DMS 273 treated with DMSO at 0.1 percent for 48 hours (cell line): ENCODE data around the gene SLC5A12.

Source experiments
- DNase-seq: peaks from one replicate; lab custom pipeline; 2025; lab: John Stamatoyannopoulos, UW

Gene SLC5A12

DNA sequence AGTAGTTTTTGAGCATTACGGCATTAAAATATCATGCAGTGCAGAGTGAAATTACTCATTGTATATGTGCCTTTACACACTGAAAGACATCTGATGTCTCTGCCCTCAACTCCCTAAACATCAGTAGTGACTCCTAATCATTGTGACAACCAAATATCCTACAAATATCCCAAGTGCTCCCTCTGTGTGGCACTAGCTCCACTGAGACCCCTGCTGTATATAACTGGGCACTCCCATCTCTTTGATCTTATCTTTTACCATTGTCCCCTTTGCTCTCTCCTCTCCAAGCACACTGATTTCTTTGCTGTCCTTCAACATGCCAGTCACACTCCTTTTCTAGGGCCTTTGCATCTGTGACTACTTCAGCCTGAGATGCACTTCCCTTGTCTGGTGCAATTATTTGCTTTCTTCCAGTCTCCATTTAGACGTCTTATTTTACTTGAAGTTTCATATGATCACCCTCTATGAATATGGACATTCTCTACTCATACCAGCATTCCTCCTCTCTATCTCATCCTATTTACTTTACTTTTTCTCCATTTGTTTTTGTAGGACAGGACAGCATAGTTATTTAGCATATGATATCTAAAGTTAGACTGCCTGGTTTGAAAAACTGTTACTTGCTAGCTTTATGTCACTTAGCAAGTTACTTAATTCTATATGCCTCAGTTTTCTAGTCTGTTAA is 2.4 kb downstream of the SLC5A12 start:
- DNase-seq, result no peak

DNA sequence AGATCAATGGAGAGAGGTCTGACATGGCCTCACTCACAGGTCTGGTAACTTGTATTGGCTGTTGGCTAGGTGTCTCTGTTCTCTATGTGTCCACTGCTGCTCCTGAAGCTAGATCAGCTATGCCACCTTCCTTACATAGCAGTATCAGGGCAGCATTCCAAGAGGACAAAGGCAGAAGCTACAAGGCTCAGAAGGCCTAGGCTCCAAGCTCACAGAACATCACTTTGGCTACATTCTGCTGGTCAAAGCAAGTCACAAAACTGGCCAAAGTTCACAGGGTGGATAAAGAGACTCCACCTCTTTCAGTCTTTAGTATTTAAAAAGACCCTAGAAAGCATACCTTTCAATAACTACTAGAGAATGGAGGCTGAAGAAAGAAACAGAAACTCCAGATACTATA is 4.1 kb downstream of the SLC5A12 start:
- no peak for DNase-seq

GRCh38 chr11:26715133-26715532 is 6.7 kb downstream of the SLC5A12 start:
- DNase-seq, result no peak

DNA sequence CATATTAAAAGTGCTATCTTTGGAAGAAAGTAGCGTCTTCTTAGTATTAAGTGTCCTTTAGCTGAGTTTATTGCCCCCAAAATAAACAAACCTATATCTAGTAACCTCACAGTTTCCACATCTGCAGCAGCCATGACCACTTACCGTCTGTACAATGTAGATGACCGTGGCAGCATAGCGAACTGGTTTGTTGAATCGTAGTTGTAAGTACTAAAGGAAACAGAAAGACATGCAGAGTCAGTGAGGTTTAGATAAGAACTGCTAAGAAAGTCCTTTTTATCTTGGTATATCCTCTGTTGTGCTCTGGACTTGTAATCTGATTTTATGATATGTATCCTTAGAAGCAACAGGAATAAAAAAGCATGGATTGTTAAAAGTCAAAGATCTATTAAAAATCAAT is 9.4 kb downstream of the SLC5A12 start:
- DNase-seq, result no peak

GRCh38 chr11:26710489-26710888 is 11.4 kb downstream of the SLC5A12 start:
- DNase-seq, result no peak

DNA sequence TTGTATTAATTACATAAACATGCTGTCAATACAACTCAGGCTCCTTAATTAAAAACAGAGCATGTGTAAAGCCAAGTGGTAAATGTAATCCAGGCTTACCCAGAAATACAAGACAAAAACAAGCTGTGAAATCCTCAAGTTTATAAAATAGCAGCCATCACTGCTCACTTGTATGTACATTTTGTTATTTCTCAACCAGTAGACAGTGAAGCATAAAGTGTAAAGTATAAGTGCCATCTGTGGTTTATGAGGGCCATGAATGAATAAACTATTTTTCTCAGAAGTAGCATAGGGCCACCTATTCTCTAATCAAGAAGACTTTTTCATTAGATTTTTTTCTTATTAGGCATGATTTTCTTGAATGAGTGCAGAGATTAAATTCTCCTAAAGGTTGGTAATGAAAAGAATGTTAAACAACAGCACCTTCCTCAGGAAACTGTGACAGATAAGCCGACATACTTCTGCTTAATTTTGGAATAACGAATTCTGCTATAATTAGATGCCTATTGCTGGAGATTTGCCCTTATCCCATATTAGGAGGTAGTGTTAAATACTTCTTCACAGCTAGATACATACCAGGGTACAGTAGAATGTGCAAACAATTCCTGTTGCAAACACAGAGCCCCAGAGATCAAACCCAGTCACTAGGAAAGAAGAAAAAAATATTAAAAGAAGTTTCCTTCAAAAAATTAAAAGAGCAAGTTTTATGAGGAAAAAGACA is 13.0 kb downstream of the SLC5A12 start:
- DNase-seq, result no peak

GRCh38 chr11:26706181-26706580 is 15.7 kb downstream of the SLC5A12 start:
- no peak for DNase-seq

DNA sequence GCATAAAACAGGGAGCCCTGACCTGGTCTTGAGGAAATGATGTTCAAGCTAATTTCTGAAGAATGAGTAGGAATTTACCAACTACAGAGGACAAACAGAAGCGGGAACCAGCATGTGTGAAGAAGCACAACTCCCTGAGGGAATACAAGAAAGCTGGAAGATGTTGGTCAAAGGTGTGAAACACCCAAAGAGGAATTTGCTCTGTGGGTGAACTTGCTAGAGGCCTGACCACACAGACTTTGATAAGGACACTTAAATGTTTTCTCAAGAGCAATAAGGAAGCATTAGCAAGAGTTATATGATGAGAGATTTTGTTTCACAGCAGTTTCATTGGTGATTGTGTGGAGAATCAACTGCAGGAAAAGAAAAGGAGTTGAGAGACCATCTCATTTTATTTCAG is 17.6 kb downstream of the SLC5A12 start:
- DNase-seq, result no peak

DNA sequence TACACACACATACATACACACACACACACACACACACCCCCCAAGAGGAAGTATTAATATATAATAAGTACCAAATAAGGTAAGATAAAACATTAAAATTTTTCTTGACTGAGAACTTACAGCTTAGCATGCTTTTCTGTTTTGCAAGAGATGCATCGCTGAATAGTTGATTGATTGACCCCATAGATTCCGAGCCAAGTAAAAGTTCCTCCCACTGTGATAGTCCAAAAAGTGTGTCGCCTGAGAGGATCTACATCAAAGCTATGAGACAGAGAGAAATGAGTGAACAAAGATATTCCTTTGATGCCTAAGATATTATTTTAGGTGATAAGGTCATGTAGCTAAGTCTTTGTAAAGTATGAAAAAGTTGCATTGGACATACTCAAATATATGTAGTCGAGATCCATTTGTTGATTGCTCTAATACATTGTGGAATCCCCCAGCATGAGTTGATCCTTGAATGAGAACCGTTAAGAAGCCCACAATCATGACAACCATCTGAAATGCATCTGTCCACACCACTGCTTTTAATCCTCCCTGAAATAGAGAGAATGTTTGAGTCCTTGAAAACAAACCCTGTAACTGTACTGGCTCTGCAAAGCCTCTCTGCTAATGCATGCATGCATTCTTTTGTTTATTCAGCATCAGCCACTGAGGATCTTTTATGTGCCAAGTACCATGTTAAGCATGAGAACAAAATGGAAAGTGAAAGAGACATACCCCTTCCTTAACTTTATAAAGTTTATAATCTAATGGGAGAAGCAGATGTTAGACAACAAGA is 18.3 kb downstream of the SLC5A12 start:
- DNase-seq, result no peak

- DNase-seq, result no peak
Measured at GRCh38 chr11:26702406-26702805, 19.5 kb downstream of the SLC5A12 start.

DNA sequence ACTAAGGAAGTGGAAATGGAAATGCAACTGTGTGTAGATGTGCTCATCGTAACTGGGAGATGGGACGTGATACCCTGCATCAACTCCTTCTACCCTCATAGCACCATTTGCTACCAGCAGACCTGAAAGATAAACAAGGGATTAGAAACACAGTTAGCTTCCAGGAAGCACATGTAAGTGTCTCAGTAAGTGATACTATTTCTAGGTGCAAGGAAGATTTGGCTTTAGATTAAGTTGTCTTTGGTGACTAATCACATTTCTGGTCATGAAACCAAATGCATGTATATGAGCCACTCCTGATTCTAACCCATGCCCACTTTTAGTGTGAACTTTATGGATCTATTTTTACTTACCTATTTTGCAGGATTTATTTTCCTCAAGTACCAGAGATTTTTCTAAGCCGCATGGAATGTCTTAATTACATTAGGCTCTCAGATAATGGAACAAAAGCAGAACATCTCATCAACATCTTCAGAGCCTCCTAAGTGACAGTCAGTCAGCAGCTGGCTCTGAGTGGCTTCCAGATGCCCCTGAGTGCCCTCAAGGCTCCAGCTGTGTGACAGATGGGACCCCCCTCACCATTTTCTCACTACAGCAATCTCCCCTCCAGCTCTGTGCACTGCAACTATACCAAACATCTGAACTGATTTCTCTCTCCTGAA is 21.2 kb downstream of the SLC5A12 start:
- no peak for DNase-seq

- DNase-seq, result no peak
Measured at GRCh38 chr11:26698224-26698623, 23.6 kb downstream of the SLC5A12 start.

DNA sequence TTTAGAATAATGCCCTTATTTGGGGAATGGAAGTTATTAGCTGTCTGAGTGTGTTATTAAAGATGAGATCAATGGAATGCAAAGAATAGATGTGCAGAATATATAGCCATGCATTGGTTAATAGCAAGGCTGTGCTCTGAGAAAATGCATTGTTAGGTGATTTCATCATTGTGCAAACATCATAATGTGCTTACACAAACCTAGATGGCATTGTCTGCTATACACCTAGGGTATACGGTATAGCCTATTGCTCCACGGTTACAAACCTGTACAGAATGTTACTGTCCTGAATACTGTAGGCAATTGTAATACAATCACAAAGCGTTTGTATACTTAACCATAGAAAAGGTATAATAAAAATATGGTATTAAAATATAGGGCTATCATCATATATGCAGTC is 25.5 kb downstream of the SLC5A12 start:
- no peak for DNase-seq

DNA sequence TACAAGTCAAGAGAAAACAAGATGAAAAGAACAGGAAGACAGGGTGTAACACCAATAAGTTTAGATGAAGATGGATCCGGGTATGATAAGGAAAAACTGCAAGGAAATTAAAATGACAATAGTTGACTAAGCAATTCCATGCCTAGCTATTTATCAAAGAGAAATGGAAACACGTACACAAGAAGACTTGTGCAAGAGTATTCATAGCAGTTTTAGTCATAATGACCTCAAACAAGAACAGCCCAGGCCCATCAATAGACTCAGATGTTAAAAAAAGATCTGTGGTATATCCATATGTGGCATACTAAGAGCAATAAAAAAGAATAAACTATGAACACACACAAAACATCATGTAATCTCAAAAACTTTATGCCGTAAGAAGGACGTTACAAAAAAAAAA is 33.2 kb downstream of the SLC5A12 start:
- no peak for DNase-seq

DNA sequence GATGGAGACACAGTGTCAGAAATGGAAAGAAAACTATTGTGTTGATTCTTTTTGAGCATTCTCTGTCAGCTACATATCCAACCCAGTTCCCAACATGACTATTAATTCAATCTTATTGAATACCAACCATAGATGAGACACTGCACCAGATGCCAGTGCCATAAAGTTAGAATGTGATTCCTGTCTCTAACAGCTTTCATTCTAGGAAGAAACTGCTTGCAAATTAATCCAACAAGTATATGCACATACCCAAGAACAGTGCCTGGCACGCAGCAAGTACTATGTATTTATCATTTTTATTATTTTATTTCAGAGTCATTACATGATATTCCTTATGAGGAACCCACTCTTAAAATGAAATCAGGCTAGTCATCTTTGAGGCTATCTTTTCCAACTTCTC is 34.5 kb downstream of the SLC5A12 start:
- no peak for DNase-seq

DNA sequence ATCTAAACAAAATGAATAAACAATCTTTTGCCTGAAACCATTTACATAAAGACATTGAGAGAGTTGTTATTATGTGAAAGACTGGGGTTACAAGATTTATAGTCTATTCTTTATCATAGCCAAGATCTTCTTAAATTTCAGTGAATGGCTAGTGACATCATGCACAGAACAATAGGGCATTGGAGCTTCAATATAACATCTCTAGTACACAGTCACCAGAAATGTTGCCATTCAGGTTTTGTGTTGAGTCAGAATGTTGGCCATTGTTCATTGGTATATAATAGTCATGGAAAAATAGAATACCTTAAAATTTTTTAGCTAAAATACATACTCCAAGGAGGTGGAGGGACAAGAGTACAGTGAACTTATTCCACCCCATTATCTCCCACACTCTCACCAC is 44.3 kb downstream of the SLC5A12 start:
- no peak for DNase-seq

DNA sequence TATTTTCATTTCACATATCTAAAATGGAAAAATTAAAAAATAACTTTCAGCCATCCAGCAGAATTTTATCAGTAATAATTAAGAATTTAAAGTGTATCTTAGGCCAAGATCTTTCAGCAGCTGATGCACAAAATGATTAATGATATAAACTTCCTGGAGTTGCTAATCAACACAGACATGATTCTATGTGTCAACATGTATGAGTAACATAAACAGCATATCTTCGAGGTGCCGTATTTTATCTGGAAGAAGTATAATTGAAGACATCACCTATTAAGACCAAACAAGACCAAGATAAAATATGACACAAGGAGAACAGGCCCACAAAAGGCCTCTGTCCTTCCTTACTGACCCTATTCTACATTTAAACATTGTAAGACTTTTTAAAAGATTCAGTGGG is 45.2 kb downstream of the SLC5A12 start:
- DNase-seq, result no peak

GRCh38 chr11:26675233-26675928 is 46.5 kb downstream of the SLC5A12 start:
- no peak for DNase-seq

- DNase-seq, result no peak
Measured at GRCh38 chr11:26665946-26666345, 55.9 kb downstream of the SLC5A12 start.

GRCh38 chr11:26665036-26665435 is 56.8 kb downstream of the SLC5A12 start:
- no peak for DNase-seq

GRCh38 chr11:26662916-26663315 is 58.9 kb downstream of the SLC5A12 start:
- no peak for DNase-seq

DNA sequence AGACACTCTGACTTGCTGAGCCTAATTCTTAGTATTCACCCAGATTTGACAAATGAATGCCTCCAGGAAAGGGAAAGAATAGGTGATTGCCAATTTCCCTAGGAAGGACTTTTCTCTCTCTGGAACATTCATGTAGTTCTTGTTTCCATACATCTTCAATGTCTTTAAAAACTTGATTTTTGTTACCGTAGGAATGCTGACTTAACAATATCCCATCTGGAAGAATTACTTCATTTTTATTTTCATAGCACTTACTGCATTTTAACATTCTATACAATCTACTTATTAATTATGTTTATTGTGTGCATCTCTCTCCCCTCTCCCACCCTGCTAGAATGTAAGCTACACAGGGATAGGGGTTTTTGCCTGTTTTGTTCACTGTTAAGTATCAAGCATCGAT is 66.6 kb downstream of the SLC5A12 start:
- no peak for DNase-seq
